OCI-LY7 (cell line): ENCODE data around the gene TCERG1L. TPM values are rescaled to one million over a fixed set of nuclear protein-coding genes. Genes with fewer than 3 reads are reported as not detected.
"Not testable (repeated sequence)": the region's sequence is repeated elsewhere in the genome, so short reads cannot be mapped to it uniquely, and the experiment has no call there.

Experiments
- BruUV-seq: library from RNA; stranded (reverse); fragments of 400-500 nt; replicated peaks from 2 replicates; lab custom pipeline; 2021; lab: Mats Ljungman, UMichigan
- CTCF ChIA-PET: fragments of 300-600 bp; sonication (Branson Sonifier 250); formaldehyde crosslinking; loops from one replicate; lab custom pipeline; 2022; ENCODE audit warnings: antibody characterized with exemption; ENCODE audit not compliant: unreplicated experiment; lab: Charles Lee
- POLR2A ChIA-PET: fragments of 300-600 bp; sonication (Branson Sonifier 250); formaldehyde crosslinking; loops from one replicate; lab custom pipeline; 2022; ENCODE audit warnings: antibody characterized with exemption; lab: Charles Lee
- DNase-seq: peaks from one replicate; pipeline ENCODE4 v3.0.0-alpha.2; 2015; ENCODE audit warnings: low spot score
- H2AFZ ChIP-seq: fragments of 200-600 bp; sonication (generic), shearing (Covaris generic); 2 replicates; pipeline ENCODE4 v1.6.1; 2014; ENCODE audit warnings: mild to moderate bottlenecking, antibody characterized with exemption, low read length, moderate library complexity
- H3K27ac ChIP-seq: fragments of 200-600 bp; sonication (generic); 2 replicates; pipeline ENCODE4 v1.5.1; 2014; ENCODE audit warnings: mixed run types, low read depth, mild to moderate bottlenecking, moderate library complexity, low read length, inconsistent platforms; ENCODE audit not compliant: poor library complexity, severe bottlenecking
- H3K36me3 ChIP-seq: fragments of 200-600 bp; sonication (generic); 2 replicates; pipeline ENCODE4 v1.6.1; 2014; ENCODE audit warnings: mild to moderate bottlenecking, antibody characterized with exemption, low read length, moderate library complexity, mixed read lengths; ENCODE audit not compliant: insufficient read depth
- H3K4me1 ChIP-seq: fragments of 200-600 bp; sonication (generic); 2 replicates; pipeline ENCODE4 v1.5.1; 2014; ENCODE audit warnings: mild to moderate bottlenecking, low read length; ENCODE audit not compliant: insufficient read depth, poor library complexity, severe bottlenecking
- H3K4me2 ChIP-seq: fragments of 200-600 bp; sonication (generic); 2 replicates; pipeline ENCODE4 v1.6.1; 2014; ENCODE audit warnings: mild to moderate bottlenecking, low read length
- H3K4me3 ChIP-seq: fragments of 200-600 bp; sonication (generic); 2 replicates; pipeline ENCODE4 v1.5.1; 2014; ENCODE audit warnings: mild to moderate bottlenecking, low read depth, low read length; ENCODE audit not compliant: poor library complexity, severe bottlenecking
- H3K79me2 ChIP-seq: fragments of 200-600 bp; sonication (generic); 2 replicates; pipeline ENCODE4 v1.6.1; 2016; ENCODE audit warnings: low read depth, mild to moderate bottlenecking, low read length, moderate library complexity, mixed read lengths; ENCODE audit not compliant: insufficient read depth
- H3K9me2 ChIP-seq: fragments of 200-600 bp; sonication (generic); 2 replicates; pipeline ENCODE4 v1.6.1; 2016; ENCODE audit warnings: mild to moderate bottlenecking, low read length, mixed read lengths; ENCODE audit not compliant: insufficient read depth
- H3K9me3 ChIP-seq: fragments of 200-600 bp; sonication (generic); 2 replicates; pipeline ENCODE4 v1.6.1; 2014; ENCODE audit warnings: mild to moderate bottlenecking, mixed run types, low read length, mixed read lengths
- H4K20me1 ChIP-seq: fragments of 200-600 bp; sonication (generic); 2 replicates; pipeline ENCODE4 v1.6.1; 2014; ENCODE audit warnings: mild to moderate bottlenecking, antibody characterized with exemption, low read length, moderate library complexity, mixed read lengths; ENCODE audit not compliant: insufficient read depth
- CTCF ChIP-seq: fragments of 200-600 bp; sonication (generic); conservative IDR thresholded peaks from 2 replicates; pipeline ENCODE4 v1.5.1; 2014; ENCODE audit warnings: mild to moderate bottlenecking, antibody characterized with exemption, low read length, moderate library complexity, mixed read lengths
- EZH2phosphoT487 ChIP-seq: fragments of 200-600 bp; sonication (generic); IDR thresholded peaks from 2 replicates; pipeline ENCODE4 v1.6.1; 2018; ENCODE audit warnings: low read depth, borderline replicate concordance, mild to moderate bottlenecking, mixed run types, antibody characterized with exemption, low read length, moderate library complexity, mixed read lengths
- intact Hi-C: fragments of 100-400 bp; cut with micrococcal nuclease; formaldehyde crosslinking; loops from one replicate; pipeline ENCODE4 v1.10.0; 2022; ENCODE audit not compliant: unreplicated experiment
- total RNA-seq, 2 experiments: library from RNA; depleted of rRNA in 1 of 2; stranded (reverse); fragments of >200 nt in 1 of 2; shearing (Covaris generic) in 1 of 2; gene quantifications; 2 replicates each; pipeline ENCODE4 v1.2.3, GENCODE V29; 2014 to 2022

TCERG1L gene
- total RNA-seq, 2 experiments from 2014 or later: not detected

- no peak overlapping the region for H3K4me3 ChIP-seq
- no TSS peak for BruUV-seq
- no peak overlapping the region for H2AFZ ChIP-seq
- no peaks in the 10 kb centered on the region for H3K79me2 ChIP-seq
- no peak for DNase-seq
- H3K27ac ChIP-seq: no peak overlapping the region
- TF ChIP-seq CTCF (no peak), EZH2phosphoT487 (no peak)
- CTCF ChIA-PET: no interaction called here
- H3K36me3 ChIP-seq: no peaks in the 10 kb centered on the region
- intact Hi-C loops: no loop called here
- POLR2A ChIA-PET: no interaction called here
- no peak overlapping the region for H3K4me2 ChIP-seq
- no peaks in the 10 kb centered on the region for H3K9me3 ChIP-seq
- no peaks in the 10 kb centered on the region for H3K4me1 ChIP-seq
- no peaks in the 10 kb centered on the region for H3K9me2 ChIP-seq
- no peaks in the 10 kb centered on the region for H4K20me1 ChIP-seq
Observed at GRCh38 chr10:131323880-131324279, 12.4 kb upstream of the TCERG1L start.

GRCh38 chr10:131323025-131323424 lies 11.5 kb upstream of the TCERG1L start:
- Histone ChIP-seq H3K4me2 (no peak overlapping the region), H3K9me2 (no peaks in the 10 kb centered on the region), H3K4me3 (no peak overlapping the region), H3K36me3 (no peaks in the 10 kb centered on the region), H3K79me2 (no peaks in the 10 kb centered on the region), H3K9me3 (no peaks in the 10 kb centered on the region), H3K4me1 (no peaks in the 10 kb centered on the region), H4K20me1 (no peaks in the 10 kb centered on the region), H2AFZ (no peak overlapping the region), H3K27ac (no peak overlapping the region)
- TF ChIP-seq EZH2phosphoT487 (no peak), CTCF (no peak)
- intact Hi-C loops: no loop called here
- POLR2A ChIA-PET: no interaction called here
- no TSS peak for BruUV-seq
- no peak for DNase-seq
- CTCF ChIA-PET: no interaction called here

GRCh38 chr10:131322575-131322974 lies 11.1 kb upstream of the TCERG1L start:
- H3K4me2 ChIP-seq, BruUV-seq, intact Hi-C loops, H3K27ac ChIP-seq, H3K4me3 ChIP-seq, H4K20me1 ChIP-seq, H2AFZ ChIP-seq, CTCF ChIA-PET, H3K9me2 ChIP-seq, H3K4me1 ChIP-seq, H3K9me3 ChIP-seq, POLR2A ChIA-PET, DNase-seq, H3K79me2 ChIP-seq, H3K36me3 ChIP-seq: not testable (repeated sequence)
